Stimulated activated CD4-positive, alpha-beta T cell treated with anti-CD3 and anti-CD28 coated beads, Interleukin-4, amount 100 ng/mL, for 48 hours (primary cell): Measurements from ENCODE around the gene MST1R.
"Not testable (repeated sequence)": the region's sequence is repeated elsewhere in the genome, so short reads cannot be mapped to it uniquely, and the experiment has no call there.

Experiments used
- DNase-seq, 2 donors: peaks; one replicate each; pipeline ENCODE4 v3.0.0-alpha.2; 2020; ENCODE audit warnings: low read depth in 2 of 2

MST1R gene

GRCh38 chr3:49911611-49912010 lies 7.9 kb upstream of the MST1R start:
- DNase-seq, result no peak

DNA sequence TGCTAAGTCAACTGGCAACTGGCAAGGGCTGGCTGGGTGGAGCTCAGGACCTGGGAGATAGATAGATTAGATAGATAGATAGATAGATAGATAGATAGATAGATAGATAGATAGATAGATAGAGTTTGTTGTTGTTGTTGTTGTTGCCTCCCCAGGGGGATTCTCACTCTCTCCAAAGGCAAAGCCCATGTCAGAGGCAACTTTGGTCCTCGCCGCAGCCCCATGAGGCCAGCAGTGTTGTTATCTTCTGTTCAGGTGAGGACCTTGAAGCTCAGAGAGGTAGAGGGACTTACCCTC lies 7.4 kb upstream of the MST1R start:
- no peak for DNase-seq

GRCh38 chr3:49910409-49911123 lies 6.9 kb upstream of the MST1R start:
- DNase-seq, result no peak

DNA sequence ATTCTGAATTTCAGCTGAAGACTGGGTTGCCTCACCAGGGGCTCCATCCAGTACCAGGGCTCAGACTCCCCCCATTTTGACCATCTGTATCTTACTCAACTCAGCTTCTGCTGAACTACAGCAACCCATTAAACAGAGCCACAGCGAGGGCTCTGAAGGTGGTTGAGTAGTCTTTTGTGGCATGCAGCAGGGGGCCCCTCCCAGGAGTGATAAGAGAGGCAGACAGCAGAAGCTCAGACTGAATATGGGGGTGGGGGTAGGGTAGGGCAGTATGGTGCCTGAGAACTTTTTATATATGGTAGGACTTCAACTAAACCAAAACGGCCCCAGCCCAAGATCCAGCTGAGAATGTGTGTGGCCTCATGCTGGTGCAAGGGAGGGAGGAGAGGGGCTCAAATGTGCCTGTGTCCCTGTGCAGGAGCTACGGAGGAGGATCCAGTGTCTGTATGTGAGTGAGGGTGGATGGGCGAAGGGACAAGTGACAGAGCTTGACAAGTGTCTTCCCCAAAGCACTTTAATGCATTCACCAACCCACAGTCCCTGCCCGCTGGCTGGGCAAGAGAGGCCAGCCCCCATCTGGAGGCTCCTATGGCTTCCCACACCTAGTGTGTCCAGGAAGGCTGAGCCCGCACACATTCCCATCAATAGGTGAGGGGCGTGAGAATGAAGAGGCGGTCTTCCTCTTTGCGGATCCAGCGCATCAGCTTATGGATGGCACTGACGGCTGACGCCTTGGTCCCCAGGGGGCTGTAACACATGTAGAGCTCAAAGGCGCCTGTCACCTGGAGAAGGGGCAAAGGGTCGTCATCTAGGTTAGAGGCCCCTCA lies 4.9 kb upstream of the MST1R start:
- DNase-seq, result no peak

DNA sequence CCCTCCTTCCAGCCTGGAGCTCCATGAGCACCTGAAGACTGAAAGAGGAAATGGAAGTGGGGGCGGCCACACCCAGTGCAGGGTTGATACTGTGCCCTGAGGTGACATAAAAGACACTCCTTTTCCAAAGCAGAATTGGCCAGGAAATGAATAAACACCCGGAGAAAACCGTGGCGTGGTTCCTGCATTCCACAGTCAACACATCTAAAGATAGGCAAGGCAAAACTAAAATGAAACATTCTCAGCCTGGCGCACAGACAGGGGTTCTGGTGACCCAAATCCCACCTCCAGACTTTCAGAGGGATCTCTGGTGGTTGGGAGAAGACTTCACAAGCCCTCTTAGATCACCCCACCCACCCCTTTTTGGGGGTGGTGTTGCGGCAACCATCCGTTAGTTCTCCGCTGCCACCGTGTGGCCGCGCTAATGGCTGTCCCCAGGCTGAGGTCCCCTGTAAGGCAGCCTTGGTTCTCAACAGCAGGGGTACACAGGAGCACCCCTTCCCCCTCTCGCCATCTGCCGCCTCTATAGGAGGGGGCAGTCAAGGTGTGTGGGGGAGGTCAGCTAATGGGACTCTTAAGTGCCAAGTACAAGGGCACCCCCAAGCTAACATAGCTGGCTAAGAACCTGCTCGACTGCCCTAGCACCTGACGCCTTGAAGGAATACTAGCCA lies 2.5 kb upstream of the MST1R start:
- DNase-seq, result peak; percentile 35

GRCh38 chr3:49904448-49904847 lies 775 bp upstream of the MST1R start:
- not testable (repeated sequence) for DNase-seq

DNA sequence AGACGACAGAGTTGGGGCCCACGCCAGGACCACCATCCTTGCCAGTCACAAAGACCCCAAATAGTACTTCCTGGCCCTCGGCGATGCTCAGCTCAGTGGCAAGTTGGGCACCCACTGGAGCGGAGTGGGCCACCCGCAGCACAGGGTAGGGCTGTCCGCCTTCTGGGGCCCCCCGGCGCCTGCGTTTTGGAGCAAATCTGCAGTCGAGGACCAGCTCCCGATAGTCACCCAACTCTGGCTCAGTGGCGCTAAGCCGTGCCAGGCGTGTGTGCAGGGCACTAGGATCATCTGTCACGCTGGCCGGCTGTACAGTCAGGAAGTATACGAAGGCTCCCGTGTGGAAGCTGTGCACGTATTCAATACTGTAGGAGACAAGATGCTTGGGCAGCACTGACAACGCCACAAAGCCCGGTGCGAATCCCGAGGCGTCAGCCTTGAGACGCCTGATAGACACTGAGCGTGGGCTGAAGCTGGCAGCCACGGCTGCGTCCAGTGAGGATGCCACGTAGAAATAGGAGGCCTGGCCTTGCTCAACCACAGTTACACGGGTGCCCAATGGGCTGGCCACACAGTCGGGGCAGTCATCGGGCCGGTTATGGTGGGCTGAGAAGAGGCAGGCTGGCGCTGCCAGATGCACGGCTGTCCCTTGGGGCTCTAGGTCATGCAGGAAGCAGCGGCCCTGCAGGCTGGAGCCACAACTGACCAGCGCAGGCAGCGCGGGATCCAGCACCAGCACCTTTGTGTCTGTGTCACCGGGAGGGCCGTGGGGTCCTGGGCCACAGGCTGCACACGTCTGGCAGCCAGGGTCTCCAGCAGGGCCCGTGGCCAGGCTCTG lies 945 bp downstream of the MST1R start:
- no peak for DNase-seq

DNA sequence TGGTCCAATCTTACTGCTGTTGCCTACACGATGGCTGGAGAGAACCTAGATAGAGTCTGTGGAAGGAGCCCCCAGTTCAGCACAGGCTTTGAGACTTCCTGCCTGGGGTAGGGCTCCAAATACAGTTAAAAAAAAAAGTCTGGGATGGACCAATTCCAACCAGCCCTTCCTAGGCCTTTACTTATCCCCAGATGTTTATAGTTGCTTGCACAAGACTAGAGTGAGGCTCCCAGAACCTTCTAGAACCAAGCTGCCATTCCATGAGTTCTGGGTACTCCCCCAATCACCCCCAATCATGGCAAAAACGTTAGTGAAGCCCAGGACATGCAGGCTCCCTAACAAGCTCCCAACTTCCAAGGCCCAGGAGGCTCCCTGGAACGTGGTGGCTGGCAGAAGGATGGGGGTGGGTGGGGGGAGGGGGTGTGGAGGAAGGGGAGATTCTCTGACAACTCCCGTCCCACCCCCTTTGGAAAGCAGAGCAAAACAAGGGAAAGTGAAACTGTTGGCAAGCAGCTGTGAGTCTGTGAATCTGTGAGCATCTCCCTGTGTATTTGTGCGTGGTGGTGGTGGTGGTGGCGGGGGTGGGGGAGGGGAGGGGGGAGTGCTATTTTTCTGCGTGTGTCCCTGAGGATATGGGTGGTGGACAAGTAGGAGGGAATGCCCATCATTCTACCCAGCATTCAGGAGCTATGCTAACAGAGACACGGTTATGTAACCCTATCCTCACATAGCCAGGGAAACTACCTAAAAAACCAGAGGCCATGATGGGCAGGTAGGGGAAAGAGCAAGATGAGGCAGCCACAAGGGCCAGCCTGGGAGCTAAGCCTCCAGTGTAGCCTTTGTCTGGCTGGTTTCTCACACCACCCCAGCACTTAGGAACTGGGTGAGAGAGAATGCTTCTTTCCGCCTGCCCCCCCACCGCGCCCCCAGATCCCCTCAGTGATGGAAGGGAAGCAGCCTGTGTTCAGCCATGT lies 2.0 kb downstream of the MST1R start:
- DNase-seq, result no peak

GRCh38 chr3:49900491-49901153 lies 3.1 kb downstream of the MST1R start:
- no peak for DNase-seq

- no peak for DNase-seq
Observed at GRCh38 chr3:49899815-49900214, 3.9 kb downstream of the MST1R start.

DNA sequence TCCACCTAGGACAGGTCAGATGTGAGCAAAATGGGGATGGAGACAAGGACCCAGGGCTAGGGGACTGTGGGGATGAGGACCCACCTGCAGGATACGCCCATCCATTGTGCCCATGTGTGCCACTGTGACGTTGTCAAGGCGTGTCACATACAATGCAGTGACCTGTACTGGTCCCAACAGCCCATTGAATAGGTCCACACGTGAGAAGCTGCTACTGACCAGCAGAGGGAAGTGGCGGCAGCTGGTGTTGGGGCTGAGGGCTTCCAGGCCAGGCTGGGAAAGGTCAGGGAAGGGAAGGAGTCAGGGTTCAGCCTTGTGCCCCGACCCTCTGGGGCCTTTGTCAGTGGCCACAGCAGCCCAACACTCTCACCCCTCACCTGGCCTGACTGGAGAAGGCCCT lies 4.7 kb downstream of the MST1R start:
- no peak for DNase-seq

DNA sequence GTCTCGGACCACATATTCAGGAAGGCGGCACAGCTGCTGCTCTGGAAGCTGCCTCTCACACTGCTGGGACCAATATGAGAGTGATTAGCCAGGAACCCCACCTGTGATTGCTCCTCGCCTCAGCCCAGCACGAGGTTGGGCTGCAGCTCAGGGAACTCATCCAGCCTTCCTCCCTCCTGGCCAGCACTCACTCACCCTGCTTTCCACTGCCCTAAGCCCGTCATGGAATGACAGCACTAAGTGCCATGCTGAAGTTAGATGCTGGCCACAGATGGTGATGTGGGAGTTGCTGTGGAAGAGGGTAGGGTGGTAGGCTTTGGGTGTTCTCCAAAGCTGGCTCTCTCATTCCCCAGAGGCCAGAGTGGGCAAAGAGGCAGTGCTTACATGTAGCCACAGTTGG lies 7.3 kb downstream of the MST1R start:
- no peak for DNase-seq

- no peak for DNase-seq
Observed at GRCh38 chr3:49895791-49896190, 7.9 kb downstream of the MST1R start.

DNA sequence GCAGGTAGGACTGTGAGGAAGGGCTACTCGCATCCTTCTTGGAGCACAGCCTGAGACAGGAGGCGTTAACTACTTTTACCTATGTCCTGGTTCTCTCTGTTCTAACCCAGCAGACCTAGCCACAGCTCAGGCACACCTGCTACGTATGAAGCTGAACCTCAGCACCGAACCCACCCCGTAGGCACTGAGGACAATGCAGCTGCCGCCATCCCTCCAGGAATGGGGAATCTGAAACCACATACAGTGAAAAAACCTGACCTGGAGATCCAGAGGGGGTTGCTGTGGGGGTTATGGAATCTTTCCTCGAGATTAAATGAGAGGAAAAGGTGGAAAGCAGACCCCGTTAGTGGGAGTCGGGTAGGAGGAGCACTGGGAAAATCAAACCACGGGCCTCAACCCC lies 14.4 kb downstream of the MST1R start:
- no peak for DNase-seq

DNA sequence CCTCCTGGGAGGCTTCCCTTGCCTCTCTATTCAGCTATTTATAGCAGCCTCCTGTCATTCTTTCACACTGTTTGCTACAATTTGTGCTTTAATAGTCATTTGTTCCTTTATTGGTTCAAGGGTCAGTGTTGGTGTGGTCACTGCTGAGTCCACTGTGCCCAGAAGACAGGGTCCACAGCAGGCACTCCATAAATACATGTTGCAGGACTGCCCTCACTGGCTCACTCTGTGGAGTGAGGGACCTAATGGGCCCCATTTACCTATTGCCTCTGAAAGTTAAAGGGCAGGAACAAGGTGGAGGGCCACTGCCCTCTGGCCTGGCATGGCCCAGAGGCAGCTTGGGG lies 16.8 kb downstream of the MST1R start:
- no peak for DNase-seq

- no peak for DNase-seq
Observed at GRCh38 chr3:49883998-49884397, 19.7 kb downstream of the MST1R start.

DNA sequence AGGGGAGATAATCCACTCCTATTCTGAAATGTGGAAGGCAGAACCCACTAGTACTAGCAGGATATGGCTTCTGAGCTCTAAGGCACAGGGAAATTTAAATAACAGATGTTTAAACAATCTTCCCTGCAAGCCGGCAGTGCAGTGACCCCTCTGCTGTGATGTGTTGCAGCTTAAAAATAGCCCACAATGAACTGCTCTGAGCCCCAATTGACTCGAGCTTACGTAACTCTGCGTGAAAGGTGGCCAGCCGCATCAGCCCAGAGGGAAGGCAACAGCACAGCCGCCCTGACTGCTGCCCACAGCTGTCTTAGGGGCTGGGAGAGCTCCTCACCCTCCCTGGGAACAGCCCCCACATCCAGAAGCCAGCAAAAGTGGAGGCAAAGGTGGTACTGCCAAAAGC lies 21.5 kb downstream of the MST1R start:
- DNase-seq, result no peak

GRCh38 chr3:49880581-49881315 lies 22.9 kb downstream of the MST1R start:
- no peak for DNase-seq

DNA sequence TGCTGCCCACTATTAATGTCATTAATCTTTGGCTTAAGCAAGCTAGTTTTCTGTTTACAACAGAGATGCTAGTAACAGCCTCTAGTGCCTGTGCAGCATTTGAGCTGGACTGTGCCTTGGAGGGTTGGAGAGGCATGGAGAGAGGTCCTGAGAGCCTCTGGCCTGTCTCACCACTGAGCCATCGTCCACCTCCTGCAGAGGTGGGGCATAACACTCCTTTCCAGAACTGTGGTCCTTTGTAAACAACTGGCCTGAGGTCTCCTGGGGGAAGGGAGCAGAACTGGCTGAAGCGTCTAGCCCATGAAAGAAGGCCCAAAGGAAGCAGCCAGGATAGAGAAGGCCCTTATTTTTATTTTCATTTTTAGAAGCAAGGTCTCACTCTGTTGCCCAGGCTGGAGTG lies 24.0 kb downstream of the MST1R start:
- DNase-seq, result no peak

- no peak for DNase-seq
Observed at GRCh38 chr3:49878686-49879085, 25.0 kb downstream of the MST1R start.
